Osteocyte (in vitro differentiated cells): Measurements from ENCODE around the gene KCNQ4. TPM values are rescaled to one million over a fixed set of nuclear protein-coding genes. Genes with fewer than 3 reads are reported as not detected.

Experiments used
- DNase-seq: peaks from one replicate; pipeline ENCODE4 v3.0.0; 2021; ENCODE audit warnings: mixed read lengths; ENCODE audit not compliant: unreplicated experiment; ENCODE audit errors: extremely low spot score
- H3K27ac Mint-ChIP-seq: one replicate; pipeline ENCODE4 v1.8.0; 2021; ENCODE audit warnings: mild to moderate bottlenecking, mixed read lengths; ENCODE audit not compliant: unreplicated experiment
- H3K27me3 Mint-ChIP-seq: one replicate; pipeline ENCODE4 v1.8.0; 2021; ENCODE audit warnings: mixed read lengths; ENCODE audit not compliant: unreplicated experiment
- H3K36me3 Mint-ChIP-seq: one replicate; pipeline ENCODE4 v1.8.0; 2021; ENCODE audit warnings: mixed read lengths; ENCODE audit not compliant: unreplicated experiment
- H3K4me1 Mint-ChIP-seq: one replicate; pipeline ENCODE4 v1.8.0; 2021; ENCODE audit warnings: mixed read lengths; ENCODE audit not compliant: unreplicated experiment
- H3K4me3 Mint-ChIP-seq: one replicate; pipeline ENCODE4 v1.8.0; 2021; ENCODE audit warnings: mild to moderate bottlenecking, moderate library complexity, mixed read lengths; ENCODE audit not compliant: unreplicated experiment
- H3K9me3 Mint-ChIP-seq: one replicate; pipeline ENCODE4 v1.8.0; 2021; ENCODE audit warnings: mixed read lengths; ENCODE audit not compliant: unreplicated experiment
- CTCF ChIP-seq: fragments of 200-600 bp; sonication (generic); IDR thresholded peaks from 2 replicates; pipeline ENCODE4 v1.5.0; 2021; ENCODE audit warnings: antibody characterized with exemption, mild to moderate bottlenecking, moderate library complexity
- total RNA-seq: library from RNA; stranded (reverse); gene quantifications from 2 replicates; pipeline ENCODE4 v1.2.1, GENCODE V29; 2021

Gene KCNQ4
- total RNA-seq, 1 donor from 2014 or later, result 0.51 TPM

DNA sequence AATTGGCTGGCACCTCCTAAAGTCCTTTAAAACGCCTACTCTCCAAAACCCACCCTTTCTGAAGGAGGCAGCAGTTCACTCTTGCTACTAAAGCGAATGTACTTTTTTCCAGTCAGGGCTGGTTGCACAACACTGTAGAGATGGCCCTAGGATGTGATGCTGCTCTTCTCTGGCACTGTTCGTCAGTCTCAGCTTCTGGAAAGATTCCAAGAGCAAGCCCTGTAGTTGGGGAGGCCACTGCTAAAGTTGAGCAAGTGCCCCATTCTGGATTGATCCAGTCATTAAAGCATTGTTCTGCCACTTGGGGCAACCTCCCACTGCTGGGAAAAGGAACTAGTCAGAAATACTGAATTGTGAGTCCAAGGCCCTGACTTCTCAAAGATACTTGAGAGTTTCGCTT is 28.5 kb upstream of the KCNQ4 start:
- DNase-seq, result no peak
- Mint-ChIP-seq H3K27ac (no peak overlapping the region), H3K4me1 (peaks cover 22% of the 10 kb centered on the region), H3K36me3 (peaks cover 67% of the 10 kb centered on the region), H3K4me3 (no peak overlapping the region), H3K9me3 (no peaks in the 10 kb centered on the region), H3K27me3 (no peaks in the 10 kb centered on the region)
- TF ChIP-seq CTCF, result no peak

DNA sequence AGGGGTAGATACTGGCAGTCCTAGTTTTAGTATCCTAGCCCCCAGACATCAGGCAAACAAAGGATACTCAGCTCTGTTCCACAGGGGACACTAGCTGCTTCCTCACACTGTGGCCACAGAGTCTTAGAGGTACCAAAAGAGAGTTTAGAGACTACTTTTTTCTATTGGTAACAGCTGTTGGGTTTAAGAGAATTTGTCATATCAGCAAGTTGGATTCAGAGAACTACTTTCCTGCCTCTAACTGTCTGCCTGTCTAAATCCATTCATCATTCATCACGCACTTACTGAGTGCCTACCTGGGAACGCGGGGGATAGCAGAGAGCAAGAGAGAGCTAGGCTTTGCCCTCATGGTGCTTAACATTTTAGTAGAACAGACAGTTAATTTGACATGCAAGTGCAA is 27.1 kb upstream of the KCNQ4 start:
- H3K4me1 Mint-ChIP-seq, result peaks cover 24% of the 10 kb centered on the region
- no peak for TF ChIP-seq CTCF
- DNase-seq, result no peak
- no peaks in the 10 kb centered on the region for H3K9me3 Mint-ChIP-seq
- peak overlapping the region; percentile 15 for H3K27ac Mint-ChIP-seq
- no peaks in the 10 kb centered on the region for H3K27me3 Mint-ChIP-seq
- H3K4me3 Mint-ChIP-seq, result no peak overlapping the region
- peaks cover 64% of the 10 kb centered on the region for H3K36me3 Mint-ChIP-seq

DNA sequence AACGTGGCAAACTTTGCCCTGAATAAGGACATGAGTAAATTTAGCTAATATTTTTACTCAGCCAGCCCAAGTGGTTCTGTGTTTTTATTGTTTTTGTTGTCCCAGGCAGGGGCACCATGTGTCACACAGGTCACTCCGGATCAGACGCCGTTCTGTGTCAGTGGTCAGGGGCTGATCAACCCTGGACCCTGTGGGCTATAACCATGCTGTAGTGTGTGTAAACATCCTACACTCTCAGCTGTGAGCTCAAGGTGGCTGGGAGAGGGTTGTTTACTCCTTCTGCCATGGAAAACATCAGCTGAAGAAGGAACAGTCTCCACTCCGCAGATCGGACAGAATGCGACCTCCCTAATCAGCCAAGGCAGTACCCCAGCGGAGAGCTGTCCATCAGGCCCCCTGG is 26.5 kb upstream of the KCNQ4 start:
- Mint-ChIP-seq H3K27me3 (no peaks in the 10 kb centered on the region), H3K9me3 (no peaks in the 10 kb centered on the region), H3K27ac (peak overlapping the region; percentile 27), H3K36me3 (peaks cover 60% of the 10 kb centered on the region), H3K4me3 (no peak overlapping the region), H3K4me1 (peaks cover 24% of the 10 kb centered on the region)
- DNase-seq, result no peak
- no peak for TF ChIP-seq CTCF

- H3K36me3 Mint-ChIP-seq, result peaks cover 60% of the 10 kb centered on the region
- no peaks in the 10 kb centered on the region for H3K27me3 Mint-ChIP-seq
- no peak for TF ChIP-seq CTCF
- DNase-seq, result no peak
- no peak overlapping the region for H3K27ac Mint-ChIP-seq
- no peaks in the 10 kb centered on the region for H3K9me3 Mint-ChIP-seq
- H3K4me1 Mint-ChIP-seq, result peaks cover 24% of the 10 kb centered on the region
- H3K4me3 Mint-ChIP-seq, result no peak overlapping the region
Observed at GRCh38 chr1:40758004-40758403, 25.6 kb upstream of the KCNQ4 start.

DNA sequence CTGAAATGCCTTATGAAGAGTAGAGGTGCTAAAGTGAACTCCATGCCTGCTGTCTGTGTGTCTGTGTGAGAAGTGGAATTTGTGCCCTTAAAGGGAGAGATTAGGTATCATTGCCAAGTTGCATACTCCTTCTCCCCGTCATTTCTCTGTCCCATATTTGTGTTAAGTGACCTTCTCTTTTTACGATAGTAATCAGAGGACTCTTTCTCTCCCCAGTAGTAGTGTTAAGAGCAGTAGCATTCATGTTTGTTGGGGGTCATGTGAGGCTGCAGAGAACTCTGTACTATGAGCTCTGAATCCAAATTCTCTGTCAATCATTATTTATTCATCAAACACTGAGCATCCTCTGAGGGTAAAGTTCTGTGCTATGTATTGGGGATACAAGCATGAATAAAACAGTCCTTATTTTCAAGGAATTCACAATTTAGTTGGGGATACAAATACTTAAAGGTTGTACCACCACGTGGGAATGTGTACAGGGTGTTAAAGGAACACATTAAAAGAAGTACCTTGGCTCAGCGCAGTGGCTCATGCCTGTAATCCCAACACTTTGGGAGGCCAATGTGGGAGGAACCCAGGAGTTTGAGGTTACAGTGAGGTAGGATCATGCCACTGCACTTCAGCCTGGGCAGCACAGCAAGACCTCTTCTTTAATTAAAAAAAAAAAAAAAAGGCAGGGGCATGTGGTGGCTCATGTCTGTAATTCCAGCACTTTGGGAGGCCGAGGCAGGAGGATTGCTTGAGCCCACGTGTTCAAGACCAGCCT is 24.8 kb upstream of the KCNQ4 start:
- Mint-ChIP-seq H3K4me3 (no peak overlapping the region), H3K9me3 (no peaks in the 10 kb centered on the region), H3K4me1 (peaks cover 24% of the 10 kb centered on the region), H3K27me3 (no peaks in the 10 kb centered on the region), H3K36me3 (peaks cover 58% of the 10 kb centered on the region), H3K27ac (no peak overlapping the region)
- DNase-seq, result no peak
- TF ChIP-seq CTCF, result no peak
